ENCODE results near the gene MPHOSPH6. TPM values are rescaled to one million over a fixed set of nuclear protein-coding genes. Genes with fewer than 3 reads are reported as not detected.

Gene MPHOSPH6

Small RNA genes lying within 50 kb of the gene (small RNA-seq; reads per million reads assigned to genes)
- not detected for gene RN7SKP190 (ENCODE audit: low read depth)

Measured in mesenchymal stem cell (in vitro differentiated cells and primary cell).